Measurements from ENCODE around the gene SF3A2. TPM values are rescaled to one million over a fixed set of nuclear protein-coding genes. Genes with fewer than 3 reads are reported as not detected.
A peak's percentile ranks its signal among the peaks of the same experiment; 100 is the strongest.

SF3A2 gene
- total and polyA plus RNA-seq, 3 donors from 2014 or later, result 102 to 122 (median 117) TPM

- Histone ChIP-seq H3K36me3 (ENCODE audit: low read depth, missing control alignments) (no peaks in the 10 kb centered on the region), H3K9me3 (no peaks in the 10 kb centered on the region), H3K27me3 (no peaks in the 10 kb centered on the region), H3K4me1 (peaks cover 42% of the 10 kb centered on the region), H3K27ac (peak overlapping the region; percentile 99 to 100), H3K4me3 (peak overlapping the region; percentile 91 to 98)
- TF ChIP-seq POLR2A (IDR thresholded peaks at IDR 0.05) (no peak), CTCF (IDR thresholded peaks at IDR 0.05) (no peak)
- intact Hi-C loops (cut with DNase I; ENCODE audit: low total_unique reads), result no loop called here
- WGBS, 2 donors, result 0 to 1% methylated on average over 8 to 30 of the region's 48 CpGs
- peak; percentile 67 for DNase-seq
Measured at GRCh38 chr19:2235381-2236063, 1.1 kb upstream of the SF3A2 start.

- H3K9me3 ChIP-seq, result no peaks in the 10 kb centered on the region
- H3K36me3 ChIP-seq (ENCODE audit: low read depth, missing control alignments), result no peaks in the 10 kb centered on the region
- intact Hi-C loops (cut with DNase I; ENCODE audit: low total_unique reads), result no loop called here
- TF ChIP-seq POLR2A (IDR thresholded peaks at IDR 0.05) (no peak), CTCF (IDR thresholded peaks at IDR 0.05) (no peak)
- peak overlapping the region; percentile 91 to 98 for H3K4me3 ChIP-seq
- H3K27me3 ChIP-seq, result no peaks in the 10 kb centered on the region
- peak overlapping the region; percentile 99 to 100 for H3K27ac ChIP-seq
- WGBS, 2 donors, result 0% methylated on average over 14 to 21 of the region's 28 CpGs
- no peak for DNase-seq
- H3K4me1 ChIP-seq, result peaks cover 43% of the 10 kb centered on the region
Measured at GRCh38 chr19:2236064-2236313, 635 bp upstream of the SF3A2 start.

GRCh38 chr19:2237051-2237868, 636 bp downstream of the SF3A2 start:
- no peak for DNase-seq
- WGBS, 2 donors, result 33 to 47% methylated on average over 33 to 43 of the region's 43 CpGs
- Histone ChIP-seq H3K4me3 (peak overlapping the region; percentile 91 to 98), H3K4me1 (peaks cover 50% of the 10 kb centered on the region), H3K36me3 (ENCODE audit: low read depth, missing control alignments) (no peaks in the 10 kb centered on the region), H3K27ac (peak overlapping the region; percentile 99 to 100), H3K27me3 (no peaks in the 10 kb centered on the region), H3K9me3 (no peaks in the 10 kb centered on the region)
- intact Hi-C loops (cut with DNase I; ENCODE audit: low total_unique reads), result no loop called here
- TF ChIP-seq CTCF (IDR thresholded peaks at IDR 0.05) (no peak), POLR2A (IDR thresholded peaks at IDR 0.05) (no peak)

- 73 to 79% methylated on average over 6 of the region's 6 CpGs for WGBS, 2 donors
- no peak for DNase-seq
- H3K4me1 ChIP-seq, result peaks cover 51% of the 10 kb centered on the region
- TF ChIP-seq CTCF (IDR thresholded peaks at IDR 0.05) (no peak), POLR2A (IDR thresholded peaks at IDR 0.05) (no peak)
- H3K36me3 ChIP-seq (ENCODE audit: low read depth, missing control alignments), result no peaks in the 10 kb centered on the region
- H3K27ac ChIP-seq, result no peak overlapping the region
- H3K27me3 ChIP-seq, result no peaks in the 10 kb centered on the region
- peak overlapping the region in 1 of 2 donors; percentile 98 for H3K4me3 ChIP-seq
- no peaks in the 10 kb centered on the region for H3K9me3 ChIP-seq
- intact Hi-C loops (cut with DNase I; ENCODE audit: low total_unique reads), result no loop called here
Measured at GRCh38 chr19:2237869-2238153, 1.2 kb downstream of the SF3A2 start.

- intact Hi-C loops (cut with DNase I; ENCODE audit: low total_unique reads), result no loop called here
- WGBS, 2 donors, result 56 to 85% methylated on average over 10 of the region's 10 CpGs
- no peak for DNase-seq
- peaks cover 50% of the 10 kb centered on the region for H3K4me1 ChIP-seq
- no peaks in the 10 kb centered on the region for H3K36me3 ChIP-seq (ENCODE audit: low read depth, missing control alignments)
- H3K27ac ChIP-seq, result no peak overlapping the region
- H3K4me3 ChIP-seq, result no peak overlapping the region
- H3K9me3 ChIP-seq, result no peaks in the 10 kb centered on the region
- no peak for TF ChIP-seq CTCF (IDR thresholded peaks at IDR 0.05)
- no peak for TF ChIP-seq POLR2A (IDR thresholded peaks at IDR 0.05)
- no peaks in the 10 kb centered on the region for H3K27me3 ChIP-seq
Measured at GRCh38 chr19:2239173-2239572, 2.5 kb downstream of the SF3A2 start.
